ENCODE measurements around the gene D2HGDH. TPM values are rescaled to one million over a fixed set of nuclear protein-coding genes. Genes with fewer than 3 reads are reported as not detected.

The D2HGDH gene
- total and polyA plus RNA-seq, 2 of the 13 experiments (the other 11 are each of a cell fraction or from before 2014, with no cell fraction given): 19.2 to 20.3 TPM

DNA sequence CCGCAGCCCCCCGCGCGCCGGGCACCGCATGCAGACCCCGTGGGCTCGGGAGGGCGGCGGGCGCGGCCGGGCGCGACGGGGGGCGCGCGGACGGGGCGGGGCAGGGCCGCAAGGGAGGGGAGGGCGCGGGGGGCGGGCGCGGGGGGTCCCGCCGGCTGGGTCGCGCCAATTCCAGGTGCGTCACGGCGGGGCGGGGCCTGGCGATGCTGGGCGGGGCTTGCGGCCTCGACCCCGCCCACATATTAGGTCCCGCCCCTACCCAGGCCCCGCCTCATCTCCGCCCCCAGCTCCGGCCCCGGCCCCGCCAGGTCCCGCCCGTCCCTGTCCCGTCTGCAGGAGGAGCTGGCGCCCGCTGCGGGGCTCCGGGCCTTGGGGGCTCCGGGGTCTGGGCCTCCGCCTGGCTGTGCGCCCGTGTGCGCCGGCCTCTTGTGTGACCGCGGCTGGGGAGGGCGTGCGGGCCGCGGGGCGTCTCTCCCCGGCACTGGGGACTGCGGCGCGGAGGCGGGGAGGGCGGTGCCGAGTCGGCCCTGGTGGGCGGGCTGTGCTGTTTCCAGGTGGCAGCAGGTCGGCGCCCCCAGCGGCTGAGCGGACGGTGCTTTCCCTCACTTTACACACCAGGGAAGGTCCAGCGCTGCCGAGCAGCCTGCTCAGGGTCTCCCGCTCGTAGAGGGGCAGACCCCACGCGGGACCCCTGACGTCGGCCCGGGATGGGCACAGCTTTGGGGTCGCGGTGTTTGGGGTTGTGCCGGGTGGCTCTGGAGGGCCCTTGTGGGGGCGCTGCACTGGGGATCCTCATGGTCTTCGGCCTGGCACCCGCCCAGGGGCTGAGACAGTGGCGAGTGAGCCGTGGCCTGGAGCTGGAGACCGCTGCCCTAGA is 32.0 kb upstream of the D2HGDH start (continued):
- TF ChIP-seq ZNF713 (CRISPR knock-in tag; IDR thresholded peaks at IDR 0.05) (no peak), SMARCE1 (IDR thresholded peaks at IDR 0.05; ENCODE audit: borderline replicate concordance) (no peak), MXD4 (CRISPR knock-in tag; IDR thresholded peaks at IDR 0.05) (peak; percentile 78), ZSCAN12 (CRISPR knock-in tag; IDR thresholded peaks at IDR 0.05) (no peak), ZNF34 (CRISPR knock-in tag; IDR thresholded peaks at IDR 0.05; ENCODE audit: borderline replicate concordance) (no peak; the same call in 1 of the 2 replicates), KAT2B (IDR thresholded peaks at IDR 0.05; ENCODE audit: borderline replicate concordance, low read depth, low read length) (no peak), FOXC1 (CRISPR knock-in tag; IDR thresholded peaks at IDR 0.05; ENCODE audit: borderline replicate concordance) (peak; percentile 89), PITX1 (CRISPR knock-in tag; IDR thresholded peaks at IDR 0.05) (peak; percentile 50; the same call in 1 of the 2 replicates), KLF11 (CRISPR knock-in tag; IDR thresholded peaks at IDR 0.05) (no peak), SAP130 (CRISPR knock-in tag; IDR thresholded peaks at IDR 0.05; ENCODE audit: low read depth) (peak; percentile 96), SNAPC2 (CRISPR knock-in tag; IDR thresholded peaks at IDR 0.05) (peak; percentile 65; the same call in 1 of the 2 replicates), ZNF672 (CRISPR knock-in tag; IDR thresholded peaks at IDR 0.05) (no peak), ZNF124 (CRISPR knock-in tag; IDR thresholded peaks at IDR 0.05) (peak; percentile 71; the same call in 1 of the 2 replicates), ZNF567 (CRISPR knock-in tag; IDR thresholded peaks at IDR 0.05; ENCODE audit: borderline replicate concordance) (no peak), PHF8 (CRISPR knock-in tag; IDR thresholded peaks at IDR 0.05) (peak; percentile 68), REXO4 (CRISPR knock-in tag; IDR thresholded peaks at IDR 0.05; ENCODE audit: borderline replicate concordance) (no peak), YY1 (IDR thresholded peaks at IDR 0.05; ENCODE audit: insufficient read depth, insufficient replicate concordance, low read depth, low read length) (peak; percentile 44), PHF5A (CRISPR knock-in tag; IDR thresholded peaks at IDR 0.05; ENCODE audit: low read depth, unreplicated experiment) (peak; percentile 36), BHLHE40 (IDR thresholded peaks at IDR 0.05; ENCODE audit: low read length) (no peak), ZNF670 (CRISPR knock-in tag; IDR thresholded peaks at IDR 0.05; ENCODE audit: borderline replicate concordance) (peak; percentile 86; the same call in 1 of the 2 replicates), NFIB (CRISPR knock-in tag; IDR thresholded peaks at IDR 0.05; ENCODE audit: borderline replicate concordance) (peak; percentile 40; the same call in 1 of the 2 replicates), DNMT3B (CRISPR knock-in tag; conservative IDR thresholded peaks at IDR 0.05) (no peak), REPIN1 (CRISPR knock-in tag; IDR thresholded peaks at IDR 0.05; ENCODE audit: borderline replicate concordance, low read depth) (0 out of 2 replicates have a peak, but pooled peaks have one; percentile 61), ZNF451 (CRISPR knock-in tag; IDR thresholded peaks at IDR 0.05) (0 out of 2 replicates have a peak, but pooled peaks have one; percentile 46)
- TF ChIP-seq, protein P1, sequence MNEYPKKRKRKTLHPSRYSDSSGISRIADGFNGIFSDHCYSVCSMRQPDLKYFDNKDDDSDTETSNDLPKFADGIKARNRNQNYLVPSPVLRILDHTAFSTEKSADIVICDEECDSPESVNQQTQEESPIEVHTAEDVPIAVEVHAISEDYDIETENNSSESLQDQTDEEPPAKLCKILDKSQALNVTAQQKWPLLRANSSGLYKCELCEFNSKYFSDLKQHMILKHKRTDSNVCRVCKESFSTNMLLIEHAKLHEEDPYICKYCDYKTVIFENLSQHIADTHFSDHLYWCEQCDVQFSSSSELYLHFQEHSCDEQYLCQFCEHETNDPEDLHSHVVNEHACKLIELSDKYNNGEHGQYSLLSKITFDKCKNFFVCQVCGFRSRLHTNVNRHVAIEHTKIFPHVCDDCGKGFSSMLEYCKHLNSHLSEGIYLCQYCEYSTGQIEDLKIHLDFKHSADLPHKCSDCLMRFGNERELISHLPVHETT (CRISPR knock-in tag; conservative IDR thresholded peaks at IDR 0.05): peak; percentile 66; the same call in 1 of the 2 replicates
- TF ChIP-seq, protein P2, sequence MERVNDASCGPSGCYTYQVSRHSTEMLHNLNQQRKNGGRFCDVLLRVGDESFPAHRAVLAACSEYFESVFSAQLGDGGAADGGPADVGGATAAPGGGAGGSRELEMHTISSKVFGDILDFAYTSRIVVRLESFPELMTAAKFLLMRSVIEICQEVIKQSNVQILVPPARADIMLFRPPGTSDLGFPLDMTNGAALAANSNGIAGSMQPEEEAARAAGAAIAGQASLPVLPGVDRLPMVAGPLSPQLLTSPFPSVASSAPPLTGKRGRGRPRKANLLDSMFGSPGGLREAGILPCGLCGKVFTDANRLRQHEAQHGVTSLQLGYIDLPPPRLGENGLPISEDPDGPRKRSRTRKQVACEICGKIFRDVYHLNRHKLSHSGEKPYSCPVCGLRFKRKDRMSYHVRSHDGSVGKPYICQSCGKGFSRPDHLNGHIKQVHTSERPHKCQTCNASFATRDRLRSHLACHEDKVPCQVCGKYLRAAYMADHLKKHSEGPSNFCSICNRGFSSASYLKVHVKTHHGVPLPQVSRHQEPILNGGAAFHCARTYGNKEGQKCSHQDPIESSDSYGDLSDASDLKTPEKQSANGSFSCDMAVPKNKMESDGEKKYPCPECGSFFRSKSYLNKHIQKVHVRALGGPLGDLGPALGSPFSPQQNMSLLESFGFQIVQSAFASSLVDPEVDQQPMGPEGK (CRISPR knock-in tag; IDR thresholded peaks at IDR 0.05): peak; percentile 84
- TF ChIP-seq, protein P3, sequence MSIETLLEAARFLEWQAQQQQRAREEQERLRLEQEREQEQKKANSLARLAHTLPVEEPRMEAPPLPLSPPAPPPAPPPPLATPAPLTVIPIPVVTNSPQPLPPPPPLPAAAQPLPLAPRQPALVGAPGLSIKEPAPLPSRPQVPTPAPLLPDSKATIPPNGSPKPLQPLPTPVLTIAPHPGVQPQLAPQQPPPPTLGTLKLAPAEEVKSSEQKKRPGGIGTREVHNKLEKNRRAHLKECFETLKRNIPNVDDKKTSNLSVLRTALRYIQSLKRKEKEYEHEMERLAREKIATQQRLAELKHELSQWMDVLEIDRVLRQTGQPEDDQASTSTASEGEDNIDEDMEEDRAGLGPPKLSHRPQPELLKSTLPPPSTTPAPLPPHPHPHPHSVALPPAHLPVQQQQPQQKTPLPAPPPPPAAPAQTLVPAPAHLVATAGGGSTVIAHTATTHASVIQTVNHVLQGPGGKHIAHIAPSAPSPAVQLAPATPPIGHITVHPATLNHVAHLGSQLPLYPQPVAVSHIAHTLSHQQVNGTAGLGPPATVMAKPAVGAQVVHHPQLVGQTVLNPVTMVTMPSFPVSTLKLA (IDR thresholded peaks at IDR 0.05): peak; percentile 5; the same call in 1 of the 2 replicates

Data from HepG2 (cell line).